HEK293T (cell line): Measurements from ENCODE around the gene TMCC3.

Experiments
- FOXM1 ChIP-seq: fragments of 450-650 bp; IDR thresholded peaks from 2 replicates; pipeline ENCODE4 v1.6.1; 2017; ENCODE audit warnings: mild to moderate bottlenecking, borderline replicate concordance
- SP1 ChIP-seq: fragments of 450-650 bp; IDR thresholded peaks from 2 replicates; pipeline ENCODE4 v1.6.1; 2017
- TF ChIP-seq, protein P1 (sequence below): fragments of 450-650 bp; IDR thresholded peaks from 2 replicates; pipeline ENCODE4 v1.6.1; 2016

DNA sequence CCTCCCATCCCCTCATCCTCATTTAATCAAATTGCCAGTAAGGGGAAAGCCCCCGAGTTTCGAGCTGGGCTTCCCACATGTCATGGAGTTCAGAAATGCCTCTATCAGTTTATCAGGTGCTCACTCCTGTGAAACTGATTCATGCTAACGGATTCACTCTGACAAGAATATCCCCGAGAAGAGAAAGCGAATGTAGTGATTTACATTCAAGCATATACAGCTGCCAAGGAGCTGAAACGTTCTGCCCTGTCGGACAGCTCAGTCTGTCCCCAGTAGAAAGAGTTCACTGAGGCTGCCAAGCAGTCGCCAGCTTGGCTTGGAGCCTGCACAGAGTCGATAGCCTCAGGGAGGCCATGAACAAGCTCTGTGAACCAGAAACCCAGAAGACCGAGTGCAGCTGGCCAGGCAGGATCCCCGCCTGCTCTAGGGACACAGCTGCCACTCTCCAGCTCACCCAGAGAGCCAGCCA is 88.4 kb downstream of the TMCC3 start:
- TF ChIP-seq, protein P1, sequence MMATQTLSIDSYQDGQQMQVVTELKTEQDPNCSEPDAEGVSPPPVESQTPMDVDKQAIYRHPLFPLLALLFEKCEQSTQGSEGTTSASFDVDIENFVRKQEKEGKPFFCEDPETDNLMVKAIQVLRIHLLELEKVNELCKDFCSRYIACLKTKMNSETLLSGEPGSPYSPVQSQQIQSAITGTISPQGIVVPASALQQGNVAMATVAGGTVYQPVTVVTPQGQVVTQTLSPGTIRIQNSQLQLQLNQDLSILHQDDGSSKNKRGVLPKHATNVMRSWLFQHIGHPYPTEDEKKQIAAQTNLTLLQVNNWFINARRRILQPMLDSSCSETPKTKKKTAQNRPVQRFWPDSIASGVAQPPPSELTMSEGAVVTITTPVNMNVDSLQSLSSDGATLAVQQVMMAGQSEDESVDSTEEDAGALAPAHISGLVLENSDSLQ: no peak
- no peak for TF ChIP-seq FOXM1
- TF ChIP-seq SP1: no peak
